22Rv1 (cell line): ENCODE measurements around the gene CNNM2.

Experiments
- CTCF ChIP-seq: fragments of 450-650 bp; IDR thresholded peaks from 2 replicates; pipeline ENCODE4 v1.5.1; 2017; ENCODE audit warnings: mild to moderate bottlenecking
- ZFX ChIP-seq: fragments of 450-650 bp; IDR thresholded peaks from 2 replicates; pipeline ENCODE4 v1.6.1; 2017; ENCODE audit warnings: antibody characterized with exemption, borderline replicate concordance

- no peak for TF ChIP-seq CTCF
- no peak for TF ChIP-seq ZFX
These were observed 76.6 kb downstream of the CNNM2 start for GRCh38 chr10:102994531-102995295.
